HEK293 (cell line): ENCODE results near the gene HOXC10.

Experiments used
- IKZF3 ChIP-seq: fragments of 450-650 bp; IDR thresholded peaks from 2 replicates; pipeline ENCODE4 v1.5.0; 2018; ENCODE audit warnings: missing biosample characterization, mild to moderate bottlenecking, missing genetic modification characterization, moderate library complexity
- SP2 ChIP-seq: fragments of 450-650 bp; formaldehyde crosslinking; IDR thresholded peaks from 2 replicates; pipeline ENCODE4 v1.5.1; 2016; ENCODE audit warnings: missing biosample characterization, missing genetic modification characterization
- SP3 ChIP-seq: fragments of 450-650 bp; formaldehyde crosslinking; IDR thresholded peaks from 2 replicates; pipeline ENCODE4 v1.5.1; 2016; ENCODE audit warnings: missing biosample characterization, missing genetic modification characterization
- ZBTB48 ChIP-seq: fragments of 450-650 bp; formaldehyde crosslinking; IDR thresholded peaks from 2 replicates; pipeline ENCODE4 v1.5.1; 2016; ENCODE audit warnings: missing biosample characterization, missing genetic modification characterization
- ZFP3 ChIP-seq: fragments of 450-650 bp; formaldehyde crosslinking; IDR thresholded peaks from 2 replicates; pipeline ENCODE4 v1.5.1; 2016; ENCODE audit warnings: low read depth, missing biosample characterization, missing genetic modification characterization
- ZNF10 ChIP-seq: fragments of 450-650 bp; formaldehyde crosslinking; IDR thresholded peaks from 2 replicates; pipeline ENCODE4 v1.5.1; 2017; ENCODE audit warnings: missing biosample characterization, missing genetic modification characterization
- ZNF112 ChIP-seq: fragments of 450-650 bp; formaldehyde crosslinking; IDR thresholded peaks from 2 replicates; pipeline ENCODE4 v1.5.0; 2017; ENCODE audit warnings: missing biosample characterization, missing genetic modification characterization
- ZNF146 ChIP-seq: fragments of 450-650 bp; formaldehyde crosslinking; IDR thresholded peaks from 2 replicates; pipeline ENCODE4 v1.5.1; 2016; ENCODE audit warnings: missing biosample characterization, missing genetic modification characterization
- ZNF157 ChIP-seq: fragments of 450-650 bp; formaldehyde crosslinking; IDR thresholded peaks from 2 replicates; pipeline ENCODE4 v1.5.1; 2016; ENCODE audit warnings: missing biosample characterization, missing genetic modification characterization
- ZNF174 ChIP-seq: fragments of 450-650 bp; formaldehyde crosslinking; IDR thresholded peaks from 2 replicates; pipeline ENCODE4 v1.5.0; 2017; ENCODE audit warnings: missing biosample characterization, mild to moderate bottlenecking, missing genetic modification characterization
- ZNF211 ChIP-seq: fragments of 450-650 bp; formaldehyde crosslinking; IDR thresholded peaks from 2 replicates; pipeline ENCODE4 v1.5.1; 2016; ENCODE audit warnings: low read depth, missing biosample characterization, missing genetic modification characterization
- ZNF214 ChIP-seq: fragments of 450-650 bp; formaldehyde crosslinking; IDR thresholded peaks from 2 replicates; pipeline ENCODE4 v1.5.1; 2017; ENCODE audit warnings: missing biosample characterization, mild to moderate bottlenecking, missing genetic modification characterization, borderline replicate concordance
- ZNF292 ChIP-seq: fragments of 450-650 bp; formaldehyde crosslinking; IDR thresholded peaks from 2 replicates; pipeline ENCODE4 v1.5.1; 2016; ENCODE audit warnings: low read depth, missing biosample characterization, missing genetic modification characterization, borderline replicate concordance
- ZNF335 ChIP-seq: fragments of 450-650 bp; formaldehyde crosslinking; conservative IDR thresholded peaks from 2 replicates; pipeline ENCODE4 v1.5.1; 2016; ENCODE audit warnings: missing biosample characterization, missing genetic modification characterization
- ZNF391 ChIP-seq: fragments of 450-650 bp; formaldehyde crosslinking; IDR thresholded peaks from 2 replicates; pipeline ENCODE4 v1.5.1; 2016; ENCODE audit warnings: low read depth, missing biosample characterization, missing genetic modification characterization, borderline replicate concordance
- ZNF394 ChIP-seq: fragments of 450-650 bp; formaldehyde crosslinking; IDR thresholded peaks from 2 replicates; pipeline ENCODE4 v1.5.1; 2016; ENCODE audit warnings: missing biosample characterization, missing genetic modification characterization, mild to moderate bottlenecking, moderate library complexity, borderline replicate concordance
- ZNF433 ChIP-seq: fragments of 450-650 bp; formaldehyde crosslinking; IDR thresholded peaks from 2 replicates; pipeline ENCODE4 v1.5.1; 2016; ENCODE audit warnings: missing biosample characterization, missing genetic modification characterization, low read depth
- ZNF501 ChIP-seq: fragments of 450-650 bp; formaldehyde crosslinking; IDR thresholded peaks from 2 replicates; pipeline ENCODE4 v1.5.1; 2016; ENCODE audit warnings: missing biosample characterization, missing genetic modification characterization
- ZNF510 ChIP-seq: fragments of 450-650 bp; formaldehyde crosslinking; IDR thresholded peaks from 2 replicates; pipeline ENCODE4 v1.5.1; 2018; ENCODE audit warnings: mild to moderate bottlenecking, missing genetic modification characterization, missing biosample characterization; ENCODE audit not compliant: insufficient replicate concordance
- ZNF670 ChIP-seq: fragments of 450-650 bp; formaldehyde crosslinking; IDR thresholded peaks from 2 replicates; pipeline ENCODE4 v1.5.1; 2016; ENCODE audit warnings: missing biosample characterization, missing genetic modification characterization, low read depth
- ZNF768 ChIP-seq: fragments of 450-650 bp; formaldehyde crosslinking; IDR thresholded peaks from 2 replicates; pipeline ENCODE4 v1.5.1; 2018; ENCODE audit warnings: missing biosample characterization, mild to moderate bottlenecking, missing genetic modification characterization
- ZNF791 ChIP-seq: fragments of 450-650 bp; formaldehyde crosslinking; IDR thresholded peaks from 2 replicates; pipeline ENCODE4 v1.5.1; 2016; ENCODE audit warnings: missing biosample characterization, missing genetic modification characterization
- ZNF837 ChIP-seq: fragments of 450-650 bp; formaldehyde crosslinking; IDR thresholded peaks from 2 replicates; pipeline ENCODE4 v1.5.1; 2016; ENCODE audit warnings: missing biosample characterization, missing genetic modification characterization
- ZSCAN30 ChIP-seq: fragments of 450-650 bp; IDR thresholded peaks from 2 replicates; pipeline ENCODE4 v1.5.1; 2018; ENCODE audit warnings: missing biosample characterization, mild to moderate bottlenecking, missing genetic modification characterization, moderate library complexity
- TF ChIP-seq, protein P1 (sequence below): fragments of 450-650 bp; formaldehyde crosslinking; IDR thresholded peaks from 2 replicates; pipeline ENCODE4 v1.5.1; 2016; ENCODE audit warnings: missing biosample characterization, missing genetic modification characterization
- TF ChIP-seq, protein P2 (sequence below): fragments of 450-650 bp; formaldehyde crosslinking; IDR thresholded peaks from 2 replicates; pipeline ENCODE4 v1.5.1; 2017; ENCODE audit warnings: missing biosample characterization, missing genetic modification characterization
- TF ChIP-seq, protein P3 (sequence below): fragments of 450-650 bp; formaldehyde crosslinking; IDR thresholded peaks from 2 replicates; pipeline ENCODE4 v1.5.1; 2016; ENCODE audit warnings: missing biosample characterization, missing genetic modification characterization, low read depth
- TF ChIP-seq, protein P4 (sequence below): fragments of 450-650 bp; formaldehyde crosslinking; IDR thresholded peaks from 2 replicates; pipeline ENCODE4 v1.5.1; 2016; ENCODE audit warnings: missing biosample characterization, missing genetic modification characterization
- TF ChIP-seq, protein P5 (sequence below): fragments of 450-650 bp; formaldehyde crosslinking; IDR thresholded peaks from 2 replicates; pipeline ENCODE4 v1.5.1; 2016; ENCODE audit warnings: missing biosample characterization, missing genetic modification characterization
- TF ChIP-seq, protein P6 (sequence below): fragments of 450-650 bp; formaldehyde crosslinking; IDR thresholded peaks from 2 replicates; pipeline ENCODE4 v1.5.1; 2016; ENCODE audit warnings: missing biosample characterization, missing genetic modification characterization

HOXC10 gene

DNA sequence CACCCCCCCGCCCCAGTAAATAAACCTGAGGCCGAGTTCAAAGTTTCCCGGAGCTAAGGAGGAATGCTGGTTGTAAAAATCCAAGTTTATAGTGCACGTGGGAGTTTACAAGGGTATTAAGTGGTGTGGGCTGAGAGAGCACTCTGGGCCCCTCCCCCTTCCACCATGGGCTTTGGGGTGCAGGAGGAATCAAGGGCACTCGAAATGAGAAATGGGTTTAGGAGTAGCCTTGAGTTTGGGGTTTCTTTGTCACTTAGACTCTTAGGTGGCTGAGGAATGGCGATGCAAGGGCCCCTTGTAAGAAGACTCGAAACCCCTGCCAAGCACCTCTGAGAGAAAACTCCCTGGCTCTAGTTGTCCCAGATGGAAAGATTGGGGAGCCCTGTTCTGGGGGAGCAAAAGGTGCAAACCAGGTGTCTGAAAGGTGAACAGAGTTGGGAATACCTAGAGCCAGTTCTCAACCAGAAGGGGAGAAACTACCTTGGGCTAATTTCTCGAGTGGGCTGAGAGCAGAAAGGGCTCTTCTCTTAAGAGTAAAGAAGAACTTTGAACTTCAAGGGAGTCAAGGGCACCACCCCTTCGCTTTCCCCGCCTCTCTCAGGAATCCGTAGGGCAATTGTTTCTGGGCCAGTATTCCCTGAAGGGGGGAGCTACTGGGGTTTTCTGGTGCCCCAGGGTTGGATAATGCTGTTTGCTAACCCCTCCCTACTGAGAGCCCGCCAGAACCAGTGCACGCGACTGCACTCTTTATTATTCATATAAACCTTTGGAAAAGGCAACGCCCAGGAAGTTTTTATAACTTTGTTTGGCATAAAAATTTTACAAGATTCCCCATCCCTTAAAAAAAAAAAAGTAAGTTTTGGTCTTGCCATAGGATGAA is 6.2 kb upstream of the HOXC10 start (continued):
- TF ChIP-seq, protein P1, sequence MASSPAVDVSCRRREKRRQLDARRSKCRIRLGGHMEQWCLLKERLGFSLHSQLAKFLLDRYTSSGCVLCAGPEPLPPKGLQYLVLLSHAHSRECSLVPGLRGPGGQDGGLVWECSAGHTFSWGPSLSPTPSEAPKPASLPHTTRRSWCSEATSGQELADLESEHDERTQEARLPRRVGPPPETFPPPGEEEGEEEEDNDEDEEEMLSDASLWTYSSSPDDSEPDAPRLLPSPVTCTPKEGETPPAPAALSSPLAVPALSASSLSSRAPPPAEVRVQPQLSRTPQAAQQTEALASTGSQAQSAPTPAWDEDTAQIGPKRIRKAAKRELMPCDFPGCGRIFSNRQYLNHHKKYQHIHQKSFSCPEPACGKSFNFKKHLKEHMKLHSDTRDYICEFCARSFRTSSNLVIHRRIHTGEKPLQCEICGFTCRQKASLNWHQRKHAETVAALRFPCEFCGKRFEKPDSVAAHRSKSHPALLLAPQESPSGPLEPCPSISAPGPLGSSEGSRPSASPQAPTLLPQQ (tag by site-specific recombination), result no peak
- TF ChIP-seq ZFP3 (tag by site-specific recombination) (no peak), IKZF3 (tag by site-specific recombination) (peak; percentile 55), ZNF292 (no peak), ZNF433 (no peak), ZNF510 (tag by site-specific recombination) (no peak), ZNF112 (tag by site-specific recombination) (no peak), ZNF174 (no peak), ZNF768 (tag by site-specific recombination) (no peak), ZNF394 (tag by site-specific recombination) (no peak), ZNF670 (tag by site-specific recombination) (no peak), ZNF10 (tag by site-specific recombination) (no peak), ZSCAN30 (tag by site-specific recombination) (no peak; the same call in 1 of the 2 replicates), ZNF214 (no peak), ZNF157 (no peak), ZNF335 (tag by site-specific recombination) (no peak), SP2 (tag by site-specific recombination) (peak; percentile 58), ZBTB48 (tag by site-specific recombination) (peak; percentile 56), SP3 (tag by site-specific recombination) (no peak; the same call in 1 of the 2 replicates), ZNF837 (tag by site-specific recombination) (no peak), ZNF791 (no peak), ZNF501 (tag by site-specific recombination) (no peak), ZNF146 (tag by site-specific recombination) (no peak), ZNF211 (tag by site-specific recombination) (no peak), ZNF391 (no peak)
- TF ChIP-seq, protein P2, sequence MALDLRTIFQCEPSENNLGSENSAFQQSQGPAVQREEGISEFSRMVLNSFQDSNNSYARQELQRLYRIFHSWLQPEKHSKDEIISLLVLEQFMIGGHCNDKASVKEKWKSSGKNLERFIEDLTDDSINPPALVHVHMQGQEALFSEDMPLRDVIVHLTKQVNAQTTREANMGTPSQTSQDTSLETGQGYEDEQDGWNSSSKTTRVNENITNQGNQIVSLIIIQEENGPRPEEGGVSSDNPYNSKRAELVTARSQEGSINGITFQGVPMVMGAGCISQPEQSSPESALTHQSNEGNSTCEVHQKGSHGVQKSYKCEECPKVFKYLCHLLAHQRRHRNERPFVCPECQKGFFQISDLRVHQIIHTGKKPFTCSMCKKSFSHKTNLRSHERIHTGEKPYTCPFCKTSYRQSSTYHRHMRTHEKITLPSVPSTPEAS (tag by site-specific recombination), result no peak
- TF ChIP-seq, protein P3, sequence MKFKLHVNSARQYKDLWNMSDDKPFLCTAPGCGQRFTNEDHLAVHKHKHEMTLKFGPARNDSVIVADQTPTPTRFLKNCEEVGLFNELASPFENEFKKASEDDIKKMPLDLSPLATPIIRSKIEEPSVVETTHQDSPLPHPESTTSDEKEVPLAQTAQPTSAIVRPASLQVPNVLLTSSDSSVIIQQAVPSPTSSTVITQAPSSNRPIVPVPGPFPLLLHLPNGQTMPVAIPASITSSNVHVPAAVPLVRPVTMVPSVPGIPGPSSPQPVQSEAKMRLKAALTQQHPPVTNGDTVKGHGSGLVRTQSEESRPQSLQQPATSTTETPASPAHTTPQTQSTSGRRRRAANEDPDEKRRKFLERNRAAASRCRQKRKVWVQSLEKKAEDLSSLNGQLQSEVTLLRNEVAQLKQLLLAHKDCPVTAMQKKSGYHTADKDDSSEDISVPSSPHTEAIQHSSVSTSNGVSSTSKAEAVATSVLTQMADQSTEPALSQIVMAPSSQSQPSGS (tag by site-specific recombination), result no peak
- TF ChIP-seq, protein P4, sequence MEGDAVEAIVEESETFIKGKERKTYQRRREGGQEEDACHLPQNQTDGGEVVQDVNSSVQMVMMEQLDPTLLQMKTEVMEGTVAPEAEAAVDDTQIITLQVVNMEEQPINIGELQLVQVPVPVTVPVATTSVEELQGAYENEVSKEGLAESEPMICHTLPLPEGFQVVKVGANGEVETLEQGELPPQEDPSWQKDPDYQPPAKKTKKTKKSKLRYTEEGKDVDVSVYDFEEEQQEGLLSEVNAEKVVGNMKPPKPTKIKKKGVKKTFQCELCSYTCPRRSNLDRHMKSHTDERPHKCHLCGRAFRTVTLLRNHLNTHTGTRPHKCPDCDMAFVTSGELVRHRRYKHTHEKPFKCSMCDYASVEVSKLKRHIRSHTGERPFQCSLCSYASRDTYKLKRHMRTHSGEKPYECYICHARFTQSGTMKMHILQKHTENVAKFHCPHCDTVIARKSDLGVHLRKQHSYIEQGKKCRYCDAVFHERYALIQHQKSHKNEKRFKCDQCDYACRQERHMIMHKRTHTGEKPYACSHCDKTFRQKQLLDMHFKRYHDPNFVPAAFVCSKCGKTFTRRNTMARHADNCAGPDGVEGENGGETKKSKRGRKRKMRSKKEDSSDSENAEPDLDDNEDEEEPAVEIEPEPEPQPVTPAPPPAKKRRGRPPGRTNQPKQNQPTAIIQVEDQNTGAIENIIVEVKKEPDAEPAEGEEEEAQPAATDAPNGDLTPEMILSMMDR (tag by site-specific recombination), result no peak
- TF ChIP-seq, protein P5, sequence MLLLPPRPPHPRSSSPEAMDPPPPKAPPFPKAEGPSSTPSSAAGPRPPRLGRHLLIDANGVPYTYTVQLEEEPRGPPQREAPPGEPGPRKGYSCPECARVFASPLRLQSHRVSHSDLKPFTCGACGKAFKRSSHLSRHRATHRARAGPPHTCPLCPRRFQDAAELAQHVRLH (tag by site-specific recombination), result 0 out of 2 replicates have a peak, but pooled peaks have one; percentile 12
- TF ChIP-seq, protein P6, sequence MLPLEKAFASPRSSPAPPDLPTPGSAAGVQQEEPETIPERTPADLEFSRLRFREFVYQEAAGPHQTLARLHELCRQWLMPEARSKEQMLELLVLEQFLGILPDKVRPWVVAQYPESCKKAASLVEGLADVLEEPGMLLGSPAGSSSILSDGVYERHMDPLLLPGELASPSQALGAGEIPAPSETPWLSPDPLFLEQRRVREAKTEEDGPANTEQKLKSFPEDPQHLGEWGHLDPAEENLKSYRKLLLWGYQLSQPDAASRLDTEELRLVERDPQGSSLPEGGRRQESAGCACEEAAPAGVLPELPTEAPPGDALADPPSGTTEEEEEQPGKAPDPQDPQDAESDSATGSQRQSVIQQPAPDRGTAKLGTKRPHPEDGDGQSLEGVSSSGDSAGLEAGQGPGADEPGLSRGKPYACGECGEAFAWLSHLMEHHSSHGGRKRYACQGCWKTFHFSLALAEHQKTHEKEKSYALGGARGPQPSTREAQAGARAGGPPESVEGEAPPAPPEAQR (tag by site-specific recombination), result no peak
